GM04503 (cell line): ENCODE data around the gene VPS50.

ENCODE experiments used
- DNase-seq: peaks from one replicate; pipeline ENCODE4 v3.0.0-alpha.2; 2012; ENCODE audit warnings: low read depth

VPS50 gene

GRCh38 chr7:93231799-93232672 is at the start of gene VPS50:
Gene VPS50, plus strand, starts transcription at chr7:93232366. Its CDS starts 102 bp downstream, at chr7:93232468.
- DNase-seq: peak; percentile 91

- no peak for DNase-seq
These were observed 46.7 kb upstream of the VPS50 start for GRCh38 chr7:93185303-93186027.

- DNase-seq: no peak
These were observed 43.1 kb upstream of the VPS50 start for GRCh38 chr7:93188870-93189634.

- no peak for DNase-seq
These were observed 37.8 kb upstream of the VPS50 start for GRCh38 chr7:93194386-93194785.

- no peak for DNase-seq
These were observed 35.8 kb upstream of the VPS50 start for GRCh38 chr7:93196336-93196735.

GRCh38 chr7:93198472-93198871 is 33.7 kb upstream of the VPS50 start:
- no peak for DNase-seq

- DNase-seq: no peak
These were observed 29.4 kb upstream of the VPS50 start for GRCh38 chr7:93202594-93203250.

- no peak for DNase-seq
These were observed 28.7 kb upstream of the VPS50 start for GRCh38 chr7:93203496-93203895.

GRCh38 chr7:93205046-93205445 is 27.1 kb upstream of the VPS50 start:
- no peak for DNase-seq

GRCh38 chr7:93211228-93211818 is 20.8 kb upstream of the VPS50 start:
- DNase-seq: no peak

GRCh38 chr7:93212881-93213280 is 19.3 kb upstream of the VPS50 start:
- DNase-seq: no peak

- DNase-seq: no peak
These were observed 13.0 kb upstream of the VPS50 start for GRCh38 chr7:93218997-93219827.

GRCh38 chr7:93219868-93220267 is 12.3 kb upstream of the VPS50 start:
- no peak for DNase-seq

- DNase-seq: no peak
These were observed 5.9 kb upstream of the VPS50 start, which contains the start of gene HEPACAM2 for GRCh38 chr7:93226310-93226709. Gene HEPACAM2, minus strand, starts transcription at chr7:93226469.

GRCh38 chr7:93228302-93228701 is 3.9 kb upstream of the VPS50 start:
- DNase-seq: no peak

GRCh38 chr7:93231259-93231658 is 907 bp upstream of the VPS50 start:
- DNase-seq: no peak

GRCh38 chr7:93232673-93233018 is 480 bp downstream of the VPS50 start:
- DNase-seq: no peak

- DNase-seq: no peak
These were observed 3.4 kb downstream of the VPS50 start for GRCh38 chr7:93235541-93235940.

- DNase-seq: no peak
These were observed 6.0 kb downstream of the VPS50 start for GRCh38 chr7:93238131-93238530.

GRCh38 chr7:93238748-93239147 is 6.6 kb downstream of the VPS50 start:
- DNase-seq: no peak

- no peak for DNase-seq
These were observed 7.7 kb downstream of the VPS50 start for GRCh38 chr7:93239824-93240223.
